GM20000 (cell line): Measurements from ENCODE around the gene FUBP3.

Experiments
- DNase-seq: peaks from one replicate; pipeline ENCODE4 v3.0.0; 2012; ENCODE audit warnings: low spot score
- TF ChIP-seq, protein P1 (sequence below): IDR thresholded peaks from 2 replicates; pipeline ENCODE4 v1.5.1; 2012; ENCODE audit warnings: mild to moderate bottlenecking, control low read depth; ENCODE audit errors: extremely low read depth, missing control alignments

The FUBP3 gene

GRCh38 chr9:130593020-130593419 lies 13.6 kb downstream of the FUBP3 start:
- TF ChIP-seq, protein P1, sequence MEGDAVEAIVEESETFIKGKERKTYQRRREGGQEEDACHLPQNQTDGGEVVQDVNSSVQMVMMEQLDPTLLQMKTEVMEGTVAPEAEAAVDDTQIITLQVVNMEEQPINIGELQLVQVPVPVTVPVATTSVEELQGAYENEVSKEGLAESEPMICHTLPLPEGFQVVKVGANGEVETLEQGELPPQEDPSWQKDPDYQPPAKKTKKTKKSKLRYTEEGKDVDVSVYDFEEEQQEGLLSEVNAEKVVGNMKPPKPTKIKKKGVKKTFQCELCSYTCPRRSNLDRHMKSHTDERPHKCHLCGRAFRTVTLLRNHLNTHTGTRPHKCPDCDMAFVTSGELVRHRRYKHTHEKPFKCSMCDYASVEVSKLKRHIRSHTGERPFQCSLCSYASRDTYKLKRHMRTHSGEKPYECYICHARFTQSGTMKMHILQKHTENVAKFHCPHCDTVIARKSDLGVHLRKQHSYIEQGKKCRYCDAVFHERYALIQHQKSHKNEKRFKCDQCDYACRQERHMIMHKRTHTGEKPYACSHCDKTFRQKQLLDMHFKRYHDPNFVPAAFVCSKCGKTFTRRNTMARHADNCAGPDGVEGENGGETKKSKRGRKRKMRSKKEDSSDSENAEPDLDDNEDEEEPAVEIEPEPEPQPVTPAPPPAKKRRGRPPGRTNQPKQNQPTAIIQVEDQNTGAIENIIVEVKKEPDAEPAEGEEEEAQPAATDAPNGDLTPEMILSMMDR, result no peak
- no peak for DNase-seq

DNA sequence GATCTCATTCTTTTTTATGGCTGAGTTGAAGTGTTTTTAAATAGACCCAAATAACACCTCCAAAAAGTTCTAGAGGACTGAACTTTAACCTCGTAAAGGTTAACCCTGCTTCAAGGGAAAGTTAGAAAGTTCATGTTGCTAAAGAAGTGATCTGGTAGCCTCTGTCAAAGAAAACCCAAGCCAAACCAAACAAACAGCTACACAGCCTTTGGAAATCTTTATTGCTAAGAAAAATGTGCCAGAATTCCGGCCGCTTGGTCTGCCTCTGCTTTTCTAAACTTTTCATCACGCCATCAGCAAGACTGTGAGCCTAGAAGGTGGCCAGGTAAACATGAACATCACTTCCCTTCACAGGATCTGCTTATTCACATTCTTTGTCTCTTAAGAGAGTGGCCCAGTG lies 17.9 kb downstream of the FUBP3 start:
- DNase-seq, result no peak
- TF ChIP-seq, protein P1, result no peak

- no peak for DNase-seq
- TF ChIP-seq, protein P1, result no peak
These were observed 18.8 kb downstream of the FUBP3 start for GRCh38 chr9:130598188-130598587.

DNA sequence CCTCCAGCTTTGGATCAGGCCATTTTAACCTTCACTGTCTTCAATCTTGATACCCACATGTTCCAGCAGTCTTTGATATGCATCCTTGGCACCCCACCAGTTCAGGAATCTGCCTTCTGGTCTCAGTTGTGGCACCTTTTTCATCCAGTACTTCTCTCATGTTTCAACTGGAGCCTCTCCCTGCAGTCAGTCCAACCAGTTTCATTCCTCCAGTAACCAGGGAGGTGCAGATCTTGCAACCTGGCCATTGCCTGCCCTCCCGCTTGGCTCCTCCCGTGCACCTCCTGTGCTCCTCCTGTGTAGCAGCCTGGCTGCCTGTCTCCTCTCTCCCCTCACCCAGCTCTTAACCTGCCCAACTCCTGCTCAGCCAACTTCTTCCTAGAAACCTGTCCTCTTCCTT lies 20.2 kb downstream of the FUBP3 start:
- no peak for DNase-seq
- TF ChIP-seq, protein P1, result no peak

DNA sequence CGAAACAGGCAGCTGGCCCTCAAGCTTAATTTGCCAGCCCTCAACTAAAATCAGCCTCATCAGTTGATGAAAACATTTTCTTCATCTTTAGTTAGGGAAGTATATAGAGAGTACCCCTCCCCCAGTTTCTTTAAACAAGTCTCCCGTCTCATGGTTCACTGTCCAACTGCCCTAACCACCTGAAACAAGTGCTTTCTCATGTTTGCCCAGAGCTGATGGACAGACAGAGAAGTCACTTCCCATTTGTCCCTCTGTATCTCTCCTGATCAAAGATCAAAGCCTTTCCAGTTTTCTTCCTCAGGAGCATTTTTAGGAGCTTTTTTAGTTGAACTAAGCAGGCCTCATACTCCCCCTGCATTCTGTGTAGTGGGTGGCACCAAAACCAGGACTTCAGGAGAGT lies 21.7 kb downstream of the FUBP3 start:
- TF ChIP-seq, protein P1, result no peak
- DNase-seq, result no peak

DNA sequence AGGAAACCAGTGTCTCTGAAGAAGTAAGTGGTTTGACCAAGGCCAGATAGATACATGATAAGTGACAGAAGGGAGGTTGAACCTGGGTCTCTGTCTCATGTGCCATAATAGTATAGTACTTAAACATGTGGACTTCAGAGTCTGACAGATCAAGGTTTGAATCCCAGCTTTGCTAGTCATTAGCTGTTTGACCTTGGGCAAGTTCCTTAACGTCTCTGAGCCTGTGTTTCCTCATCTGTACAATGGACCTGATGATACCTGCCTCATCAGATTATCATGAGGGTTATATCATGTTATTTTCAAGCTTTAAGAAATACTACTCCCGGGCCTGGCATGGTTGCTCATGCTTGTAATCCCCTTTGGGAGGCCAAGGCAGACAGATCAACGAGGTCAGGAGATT lies 24.9 kb downstream of the FUBP3 start:
- TF ChIP-seq, protein P1, result no peak
- no peak for DNase-seq

GRCh38 chr9:130606887-130607600 lies 27.7 kb downstream of the FUBP3 start:
- TF ChIP-seq, protein P1, result no peak
- no peak for DNase-seq
